IMR-90 (cell line): Measurements from ENCODE around the gene FBXO41. TPM values are rescaled to one million over a fixed set of nuclear protein-coding genes. Genes with fewer than 3 reads are reported as not detected.

Experiments used
- ATAC-seq: fragments of 200-7000 bp; cut with Tn5 transposase; 2 replicates; pipeline ENCODE4 v1.9.1; 2020; ENCODE audit warnings: low read depth, mild to moderate bottlenecking, moderate library complexity
- BruUV-seq: library from RNA; stranded (reverse); fragments of 400-500 nt; replicated peaks from 2 replicates; lab custom pipeline; 2021; lab: Mats Ljungman, UMichigan
- CTCF ChIA-PET: fragments of 300-600 bp; formaldehyde crosslinking; extraction: SDS; loops from one replicate; lab custom pipeline; 2021; ENCODE audit warnings: antibody characterized with exemption; lab: Yijun Ruan, JAX
- POLR2A ChIA-PET: fragments of 300-600 bp; sonication (Branson Sonifier 250); formaldehyde crosslinking; loops from one replicate; lab custom pipeline; 2022; ENCODE audit warnings: antibody characterized with exemption; ENCODE audit not compliant: unreplicated experiment; lab: Charles Lee
- DNase-seq: peaks from one replicate; pipeline ENCODE4 v3.0.0; 2013
- H2AFZ ChIP-seq: replicated peaks from 2 replicates; pipeline ENCODE3; 2013; ENCODE audit warnings: low read length, mild to moderate bottlenecking; ENCODE audit not compliant: poor library complexity
- H2AK5ac ChIP-seq: 2 replicates; pipeline ENCODE4 v1.6.1; 2013; ENCODE audit warnings: low read depth, low read length, inconsistent platforms
- H2AK9ac ChIP-seq: replicated peaks from 2 replicates; pipeline ENCODE3; 2013; ENCODE audit warnings: mild to moderate bottlenecking, low read depth, low read length, moderate library complexity; ENCODE audit not compliant: poor library complexity
- H2BK120ac ChIP-seq: 2 replicates; pipeline ENCODE4 v1.6.1; 2013; ENCODE audit warnings: low read depth, low read length, inconsistent platforms
- H2BK15ac ChIP-seq: 3 replicates; pipeline ENCODE4 v1.6.1; 2013; ENCODE audit warnings: low read depth, low read length, inconsistent platforms
- H2BK20ac ChIP-seq: 2 replicates; pipeline ENCODE4 v1.6.1; 2013; ENCODE audit warnings: low read depth, mild to moderate bottlenecking, inconsistent platforms, low read length, moderate library complexity
- H2BK5ac ChIP-seq: 2 replicates; pipeline ENCODE4 v1.6.1; 2013; ENCODE audit warnings: mild to moderate bottlenecking, low read depth, low read length, inconsistent platforms; ENCODE audit not compliant: poor library complexity, severe bottlenecking
- H3K14ac ChIP-seq: replicated peaks from 2 replicates; pipeline ENCODE4 v1.6.1; 2013; ENCODE audit warnings: low read depth, low read length, inconsistent platforms
- H3K18ac ChIP-seq: 2 replicates; pipeline ENCODE4 v1.6.1; 2013; ENCODE audit warnings: low read depth, low read length, control low read depth
- H3K23ac ChIP-seq: 2 replicates; pipeline ENCODE4 v1.6.1; 2013; ENCODE audit warnings: low read depth, low read length, inconsistent platforms
- H3K27ac ChIP-seq: 2 replicates; pipeline ENCODE4 v1.5.1; 2013; ENCODE audit warnings: mild to moderate bottlenecking, control low read depth, low read length; ENCODE audit not compliant: insufficient read depth
- H3K27me3 ChIP-seq: 2 replicates; pipeline ENCODE4 v1.6.1; 2013; ENCODE audit warnings: low read length; ENCODE audit not compliant: control insufficient read depth, insufficient read depth
- H3K36me3 ChIP-seq: 2 replicates; pipeline ENCODE4 v1.6.1; 2013; ENCODE audit warnings: low read length, mixed read lengths; ENCODE audit not compliant: control insufficient read depth, insufficient read depth
- H3K4ac ChIP-seq: 2 replicates; pipeline ENCODE4 v1.6.1; 2013; ENCODE audit warnings: low read depth, low read length, inconsistent platforms
- H3K4me1 ChIP-seq: 2 replicates; pipeline ENCODE4 v1.6.1; 2013; ENCODE audit warnings: low read length, mixed read lengths; ENCODE audit not compliant: control insufficient read depth, insufficient read depth
- H3K4me2 ChIP-seq: 2 replicates; pipeline ENCODE4 v1.6.1; 2013; ENCODE audit warnings: low read depth, mild to moderate bottlenecking, control low read depth, low read length, moderate library complexity
- H3K4me3 ChIP-seq: 2 replicates; pipeline ENCODE4 v1.5.1; 2013; ENCODE audit warnings: low read depth, mild to moderate bottlenecking, control low read depth, low read length, moderate library complexity; ENCODE audit not compliant: insufficient read depth
- H3K56ac ChIP-seq: 2 replicates; pipeline ENCODE4 v1.6.1; 2013; ENCODE audit warnings: low read length, inconsistent platforms; ENCODE audit not compliant: insufficient read depth; ENCODE audit errors: extremely low read depth
- H3K79me1 ChIP-seq, 2 experiments: 2 replicates each; pipeline ENCODE4 v1.6.1; 2013; ENCODE audit warnings: low read length in 2 of 2, inconsistent platforms in 1 of 2, low read depth in 1 of 2
- H3K9ac ChIP-seq: 2 replicates; pipeline ENCODE4 v1.6.1; 2013; ENCODE audit warnings: low read depth, low read length, control low read depth
- H3K9me1 ChIP-seq: 2 replicates; pipeline ENCODE4 v1.6.1; 2013; ENCODE audit warnings: low read length, inconsistent platforms; ENCODE audit not compliant: insufficient read depth
- H3K9me3 ChIP-seq: 2 replicates; pipeline ENCODE4 v1.6.1; 2013; ENCODE audit warnings: low read length; ENCODE audit not compliant: control insufficient read depth, insufficient read depth
- H4K20me1 ChIP-seq: 2 replicates; pipeline ENCODE4 v1.6.1; 2013; ENCODE audit warnings: low read length, inconsistent platforms; ENCODE audit not compliant: insufficient read depth
- H4K5ac ChIP-seq: 2 replicates; pipeline ENCODE4 v1.6.1; 2013; ENCODE audit warnings: mild to moderate bottlenecking, low read depth, low read length, control low read depth
- H4K8ac ChIP-seq, 2 experiments: 2 replicates each; pipeline ENCODE4 v1.6.1; 2013; ENCODE audit warnings: low read depth in 2 of 2, low read length in 2 of 2, control low read depth in 1 of 2, inconsistent platforms in 1 of 2
- H4K91ac ChIP-seq: 2 replicates; pipeline ENCODE4 v1.6.1; 2013; ENCODE audit warnings: low read depth, low read length, inconsistent platforms; ENCODE audit not compliant: insufficient read depth
- CEBPB ChIP-seq: IDR thresholded peaks from 2 replicates; pipeline ENCODE4 v1.6.1; 2012; ENCODE audit warnings: low read depth, low read length, improper control_type of control experiment
- CHD1 ChIP-seq: IDR thresholded peaks from 2 replicates; pipeline ENCODE4 v1.6.1; 2012; ENCODE audit warnings: low read depth, low read length, improper control_type of control experiment
- ELK1 ChIP-seq: fragments of 150-350 bp; IDR thresholded peaks from 2 replicates; pipeline ENCODE4 v1.6.1; 2016; ENCODE audit warnings: low read depth, mild to moderate bottlenecking, low read length, moderate library complexity, borderline replicate concordance
- MAZ ChIP-seq: IDR thresholded peaks from 2 replicates; pipeline ENCODE4 v1.6.1; 2012; ENCODE audit warnings: low read depth, mild to moderate bottlenecking, low read length, improper control_type of control experiment, moderate library complexity, borderline replicate concordance
- POLR2A ChIP-seq: IDR thresholded peaks from 2 replicates; pipeline ENCODE4 v1.6.1; 2012; ENCODE audit warnings: mild to moderate bottlenecking, low read depth, low read length
- RCOR1 ChIP-seq: IDR thresholded peaks from 2 replicates; pipeline ENCODE4 v1.6.1; 2012; ENCODE audit warnings: mild to moderate bottlenecking, low read length, improper control_type of control experiment; ENCODE audit not compliant: insufficient replicate concordance
- RFX5 ChIP-seq: IDR thresholded peaks from 2 replicates; pipeline ENCODE4 v1.8.0; 2012; ENCODE audit warnings: low read depth, mild to moderate bottlenecking, low read length, moderate library complexity
- SMC3 ChIP-seq: fragments of 150-350 bp; IDR thresholded peaks from 2 replicates; pipeline ENCODE4 v1.6.1; 2016; ENCODE audit warnings: low read depth, mild to moderate bottlenecking, antibody characterized with exemption, low read length, moderate library complexity
- WGBS, 2 experiments: methylation state at CpG; one replicate each; pipeline versions ENCODE4 v1.1.5 to v1.1.7; 2013; ENCODE audit warnings: missing lambda C conversion rate in 2 of 2; ENCODE audit not compliant: insufficient read length in 1 of 2; ENCODE audit errors: extremely low coverage in 2 of 2; 5-methylcytosine and 5-hydroxymethylcytosine counted together
- dilution Hi-C: fragments of 300-500 bp; cut with HindIII; formaldehyde crosslinking; loops from one replicate; pipeline ENCODE4 v1.14.3; 2018; ENCODE audit warnings: low sequenced_read_pairs; ENCODE audit not compliant: unreplicated experiment
- in situ Hi-C: fragments of 300-500 bp; cut with MboI; formaldehyde crosslinking; loops from 3 replicates; pipeline ENCODE4 v1.14.3; 2019; ENCODE audit warnings: low sequenced_read_pairs, inconsistent platforms, mixed read lengths
- intact Hi-C: fragments of 100-400 bp; cut with micrococcal nuclease; formaldehyde crosslinking; loops from 2 replicates; pipeline ENCODE4 v1.10.0; 2022
- polyA plus RNA-seq, 3 experiments: library from polyadenylated mRNA; depleted of rRNA; stranded (reverse); fragments of >200 nt; gene quantifications; 2 replicates each; pipeline ENCODE4 v1.2.3, GENCODE V29; 2012; ENCODE audit warnings: low replicate concordance in 1 of 3
- total RNA-seq: library from RNA; depleted of rRNA; stranded (reverse); fragments of >200 nt; gene quantifications from 2 replicates; pipeline ENCODE4 v1.2.3, GENCODE V29; 2012
- TF ChIP-seq, protein P1 (sequence below): conservative IDR thresholded peaks from 2 replicates; pipeline ENCODE4 v1.5.1; 2012; ENCODE audit warnings: mild to moderate bottlenecking, low read depth, low read length, improper control_type of control experiment

Gene FBXO41
- total and polyA plus RNA-seq, 2 of the 4 experiments (the other 2 are of a cell fraction), result 0.54 to 3.7 TPM

DNA sequence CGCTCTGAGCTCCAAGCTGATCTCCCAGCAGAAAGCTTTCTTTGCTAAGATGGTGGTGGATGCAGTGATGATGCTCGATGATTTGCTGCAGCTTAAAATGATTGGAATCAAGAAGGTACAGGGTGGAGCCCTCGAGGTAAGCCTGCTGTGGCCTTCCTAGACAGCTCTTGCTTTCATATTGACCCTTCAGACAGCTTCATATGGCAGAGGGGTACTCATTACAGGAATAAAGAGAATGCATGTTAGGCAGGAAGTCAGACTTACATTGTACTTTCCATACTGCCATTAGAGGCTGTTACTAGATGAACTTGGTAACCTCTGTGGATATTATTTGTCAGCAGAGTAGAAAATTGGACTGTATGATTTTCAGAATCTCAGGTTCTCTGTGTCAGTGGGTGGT, 39.7 kb downstream of the FBXO41 start:
- Histone ChIP-seq H2AK5ac (no peak overlapping the region), H2BK120ac (no peak overlapping the region), H3K27ac (no peak overlapping the region), H2BK5ac (no peak overlapping the region), H2BK20ac (no peak overlapping the region), H3K4ac (no peak overlapping the region), H4K91ac (no peak overlapping the region), H3K9ac (no peak overlapping the region), H3K23ac (no peak overlapping the region), H3K79me1 (peaks cover 49 to 52% of the 10 kb centered on the region in 2 experiments), H3K14ac (no peak overlapping the region), H2AFZ (no peak overlapping the region), H3K9me1 (no peaks in the 10 kb centered on the region; the same call in 1 of the 2 replicates), H3K4me2 (no peak overlapping the region), H3K9me3 (no peaks in the 10 kb centered on the region), H3K4me1 (peaks cover 3% of the 10 kb centered on the region; the same call in 1 of the 2 replicates), H4K8ac (no peak overlapping the region), H4K20me1 (peaks cover 33% of the 10 kb centered on the region), H4K5ac (no peak overlapping the region), H3K27me3 (no peaks in the 10 kb centered on the region), H3K18ac (no peak overlapping the region), H3K56ac (no peak overlapping the region), H2AK9ac (no peak overlapping the region), H3K36me3 (peaks cover 54% of the 10 kb centered on the region), H2BK15ac (no peak overlapping the region), H3K4me3 (no peak overlapping the region)
- ChIA-PET POLR2A (no interaction called here), CTCF (interaction anchor here (0.9 kb wide), 1 partner anchor 9 kb away, joined by 6 read pairs; no protein-coding TSS in a partner anchor)
- in situ Hi-C loops (no loop called here), dilution Hi-C loops (no loop called here), intact Hi-C loops (no loop called here)
- no peak for DNase-seq
- TF ChIP-seq SMC3, result no peak
- TF ChIP-seq RFX5, result no peak
- TF ChIP-seq CEBPB, result no peak
- TF ChIP-seq RCOR1, result no peak
- TF ChIP-seq ELK1, result no peak
- TF ChIP-seq CHD1, result no peak
- TF ChIP-seq, protein P1, sequence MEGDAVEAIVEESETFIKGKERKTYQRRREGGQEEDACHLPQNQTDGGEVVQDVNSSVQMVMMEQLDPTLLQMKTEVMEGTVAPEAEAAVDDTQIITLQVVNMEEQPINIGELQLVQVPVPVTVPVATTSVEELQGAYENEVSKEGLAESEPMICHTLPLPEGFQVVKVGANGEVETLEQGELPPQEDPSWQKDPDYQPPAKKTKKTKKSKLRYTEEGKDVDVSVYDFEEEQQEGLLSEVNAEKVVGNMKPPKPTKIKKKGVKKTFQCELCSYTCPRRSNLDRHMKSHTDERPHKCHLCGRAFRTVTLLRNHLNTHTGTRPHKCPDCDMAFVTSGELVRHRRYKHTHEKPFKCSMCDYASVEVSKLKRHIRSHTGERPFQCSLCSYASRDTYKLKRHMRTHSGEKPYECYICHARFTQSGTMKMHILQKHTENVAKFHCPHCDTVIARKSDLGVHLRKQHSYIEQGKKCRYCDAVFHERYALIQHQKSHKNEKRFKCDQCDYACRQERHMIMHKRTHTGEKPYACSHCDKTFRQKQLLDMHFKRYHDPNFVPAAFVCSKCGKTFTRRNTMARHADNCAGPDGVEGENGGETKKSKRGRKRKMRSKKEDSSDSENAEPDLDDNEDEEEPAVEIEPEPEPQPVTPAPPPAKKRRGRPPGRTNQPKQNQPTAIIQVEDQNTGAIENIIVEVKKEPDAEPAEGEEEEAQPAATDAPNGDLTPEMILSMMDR, result no peak
- no peak for TF ChIP-seq MAZ
- TF ChIP-seq POLR2A, result no peak
- ATAC-seq, result no peak
- WGBS, 2 experiments, result 100% methylated on average over 1 of the region's 3 CpGs; no CpG with 5 or more reads in 1 of the 2 experiments
- BruUV-seq, result no TSS peak
